Vagina (tissue), 2 donors: ENCODE data around the gene CFAP100. TPM values are rescaled to one million over a fixed set of nuclear protein-coding genes. Genes with fewer than 3 reads are reported as not detected.
A peak's percentile ranks its signal among the peaks of the same experiment; 100 is the strongest.

ENCODE experiments used
- DNase-seq, 2 donors: peaks; one replicate each; pipeline ENCODE4 v3.0.0-alpha.2; 2017; ENCODE audit errors: extremely low spot score in 2 of 2
- H3K27ac ChIP-seq: fragments of 200-600 bp; sonication (generic); one replicate; pipeline ENCODE4 v1.5.1; 2019
- H3K27me3 ChIP-seq: fragments of 200-600 bp; sonication (generic); one replicate; pipeline ENCODE4 v1.5.1; 2019
- H3K36me3 ChIP-seq, 2 donors: fragments of 200-600 bp; sonication (generic); one replicate each; pipeline ENCODE4 v1.5.1; 2017 to 2019
- H3K4me1 ChIP-seq: fragments of 200-600 bp; sonication (generic); one replicate; pipeline ENCODE4 v1.5.1; 2019
- H3K4me3 ChIP-seq, 2 donors: fragments of 200-600 bp; sonication (generic); 1 replicate in 1 of 2; 2 replicates in 1 of 2; pipeline ENCODE4 v1.5.1; 2016 to 2019
- H3K9me3 ChIP-seq: fragments of 200-600 bp; sonication (generic); one replicate; pipeline ENCODE4 v1.5.1; 2019
- CTCF ChIP-seq, 3 experiments: fragments of 450-650 bp in 2 of 3; fragments of 200-600 bp in 1 of 3; sonication (generic) in 1 of 3; IDR thresholded peaks; one replicate each; pipeline ENCODE4 v1.5.1; 2017 to 2019; ENCODE audit warnings: antibody characterized with exemption in 3 of 3, mild to moderate bottlenecking in 2 of 3, moderate library complexity in 2 of 3
- POLR2A ChIP-seq, 2 donors: fragments of 450-650 bp; IDR thresholded peaks; one replicate each; pipeline ENCODE4 v1.6.1; 2017; ENCODE audit warnings: antibody characterized with exemption in 2 of 2, mild to moderate bottlenecking in 2 of 2, moderate library complexity in 2 of 2
- POLR2AphosphoS5 ChIP-seq, 2 donors: sonication (generic); formaldehyde crosslinking; IDR thresholded peaks; one replicate each; pipeline ENCODE4 v1.9.0; 2017; ENCODE audit warnings: antibody characterized with exemption in 2 of 2, mild to moderate bottlenecking in 2 of 2, low read depth in 1 of 2; ENCODE audit not compliant: insufficient read depth in 1 of 2
- intact Hi-C: fragments of 100-400 bp; cut with DNase I; formaldehyde crosslinking; loops from one replicate; pipeline ENCODE4 v1.15.1; 2023
- total RNA-seq: library from RNA; depleted of rRNA; stranded (reverse); fragments of >200 nt; gene quantifications from one replicate; pipeline ENCODE4 v1.2.3, GENCODE V29; 2016

Gene CFAP100
- total RNA-seq, 1 donor from 2014 or later: not detected

DNA sequence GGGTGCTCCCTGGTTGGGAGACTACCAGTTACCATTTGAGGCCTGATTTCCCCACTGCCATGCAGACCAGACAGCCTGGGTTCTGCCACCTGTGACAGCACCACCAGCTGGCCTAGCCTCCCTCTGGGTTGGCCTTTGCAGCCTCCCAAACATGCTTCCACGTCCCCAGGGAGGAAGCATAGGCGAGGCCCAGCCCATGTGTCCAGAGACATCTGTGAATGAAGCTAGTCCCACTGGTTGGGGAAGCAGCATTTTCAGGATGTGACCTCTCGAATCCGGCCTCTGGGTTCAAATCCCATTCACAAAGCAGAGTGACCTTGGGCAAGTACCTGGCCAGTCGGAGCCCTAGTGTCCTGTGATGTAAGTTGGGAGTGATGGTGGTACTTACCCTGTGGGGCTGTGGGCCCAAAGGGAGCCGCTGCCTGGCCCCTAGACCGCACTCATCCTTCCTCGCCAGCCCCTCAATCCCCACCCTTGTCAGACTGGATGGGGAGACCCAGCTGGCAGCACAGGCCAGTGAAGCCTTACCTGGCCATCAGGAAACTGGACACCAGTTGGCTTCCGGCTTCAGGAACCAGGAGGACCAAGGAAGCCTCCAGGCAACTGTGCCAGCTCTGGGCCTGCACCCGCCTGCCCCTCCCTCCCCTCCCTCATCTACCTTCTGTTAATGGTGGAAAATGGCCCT is 43.5 kb upstream of the CFAP100 start:
- no peak for TF ChIP-seq POLR2A (IDR thresholded peaks at IDR 0.05)
- no peak for TF ChIP-seq CTCF (IDR thresholded peaks at IDR 0.05)
- no peak for TF ChIP-seq POLR2AphosphoS5 (IDR thresholded peaks at IDR 0.05; ENCODE audit: insufficient read depth in 1 of 2, low read depth in 1 of 2)
- intact Hi-C loops: loop anchor here (10.0 kb wide), 2 partner anchors 86 to 124 kb away; partner anchors contain the start of gene ZXDC
- H3K36me3 ChIP-seq: peaks cover 0 to 7% of the 10 kb centered on the region in 2 donors

GRCh38 chr3:126351771-126352475 is 42.8 kb upstream of the CFAP100 start:
- no peak overlapping the region for H3K27ac ChIP-seq
- DNase-seq: no peak
- intact Hi-C loops: loop anchor here (10.0 kb wide), 2 partner anchors 87 to 123 kb away; partner anchors contain the start of gene ZXDC
- peaks cover 22% of the 10 kb centered on the region for H3K4me1 ChIP-seq
- no peaks in the 10 kb centered on the region for H3K27me3 ChIP-seq
- H3K4me3 ChIP-seq: no peak overlapping the region
- H3K36me3 ChIP-seq: peaks cover 0 to 7% of the 10 kb centered on the region in 2 donors
- no peaks in the 10 kb centered on the region for H3K9me3 ChIP-seq
- no peak for TF ChIP-seq CTCF (IDR thresholded peaks at IDR 0.05)

More for the DNA sequence above, 43.5 kb upstream of the CFAP100 start:
- no peak for DNase-seq
- Histone ChIP-seq H3K9me3 (no peaks in the 10 kb centered on the region), H3K27ac (no peak overlapping the region), H3K27me3 (no peaks in the 10 kb centered on the region), H3K4me1 (peaks cover 22% of the 10 kb centered on the region), H3K4me3 (no peak overlapping the region)

DNA sequence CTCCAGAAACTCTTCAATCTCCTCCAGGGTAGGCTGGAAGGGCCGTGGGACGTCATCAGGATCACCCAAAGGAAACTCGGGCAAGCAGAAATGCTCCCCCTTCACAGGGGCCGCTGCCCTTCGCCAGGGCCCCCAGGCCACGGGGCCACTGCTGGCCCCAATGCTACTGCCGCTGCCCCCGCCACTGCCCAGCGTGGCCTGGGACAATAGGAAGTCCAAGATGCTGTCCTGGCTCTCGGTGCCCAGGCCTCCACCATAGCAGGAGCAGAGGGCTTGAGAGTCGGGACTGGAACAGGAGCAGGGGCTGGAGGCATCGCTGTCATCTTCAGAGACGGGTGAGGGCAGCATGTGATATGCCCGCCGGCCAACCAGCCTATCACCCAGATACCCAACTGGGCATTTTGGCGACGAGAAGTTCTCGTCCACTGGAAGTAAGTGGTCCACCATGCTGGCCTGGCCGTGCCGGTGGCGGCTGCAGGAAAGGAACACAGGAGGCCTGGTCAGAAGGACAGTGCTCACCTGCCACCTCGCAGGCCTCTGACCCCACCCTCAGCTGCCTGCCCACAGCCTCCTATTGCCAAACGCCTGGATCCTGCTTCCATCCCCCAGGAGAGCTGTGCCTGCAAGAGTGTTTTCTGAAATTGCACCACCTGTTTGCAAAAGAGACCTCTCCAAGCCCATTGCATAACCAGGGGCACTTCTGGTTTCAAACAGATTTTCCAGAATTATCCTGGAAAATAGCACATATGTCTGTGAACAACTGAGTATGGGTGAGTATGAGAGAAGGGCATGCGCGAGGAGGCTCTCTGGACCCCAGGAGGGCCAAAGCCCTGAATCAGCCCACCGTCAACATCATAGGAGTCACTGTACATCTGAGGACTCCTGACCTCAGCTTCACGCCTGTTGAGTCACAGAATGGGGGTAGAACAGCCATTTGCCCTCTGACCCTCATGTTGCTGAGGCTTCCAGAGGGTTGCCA is 41.9 kb upstream of the CFAP100 start:
- no peak overlapping the region for H3K4me3 ChIP-seq
- no peak for DNase-seq
- peaks cover 22% of the 10 kb centered on the region for H3K4me1 ChIP-seq
- H3K27me3 ChIP-seq: no peaks in the 10 kb centered on the region
- H3K9me3 ChIP-seq: no peaks in the 10 kb centered on the region
- H3K36me3 ChIP-seq: peaks cover 0 to 7% of the 10 kb centered on the region in 2 donors
- intact Hi-C loops: loop anchor here (10.0 kb wide), 2 partner anchors 88 to 122 kb away; partner anchors contain the start of gene ZXDC
- no peak overlapping the region for H3K27ac ChIP-seq
- TF ChIP-seq CTCF (IDR thresholded peaks at IDR 0.05) (no peak), POLR2AphosphoS5 (IDR thresholded peaks at IDR 0.05; ENCODE audit: insufficient read depth in 1 of 2, low read depth in 1 of 2) (peak in 1 of 2 donors; percentile 17), POLR2A (IDR thresholded peaks at IDR 0.05) (no peak)

- TF ChIP-seq POLR2AphosphoS5 (IDR thresholded peaks at IDR 0.05; ENCODE audit: insufficient read depth in 1 of 2, low read depth in 1 of 2) (no peak), CTCF (IDR thresholded peaks at IDR 0.05) (no peak), POLR2A (IDR thresholded peaks at IDR 0.05) (no peak)
- no peak overlapping the region for H3K4me3 ChIP-seq
- H3K36me3 ChIP-seq: peaks cover 0 to 7% of the 10 kb centered on the region in 2 donors
- intact Hi-C loops: loop anchor here (10.0 kb wide), 2 partner anchors 89 to 121 kb away; partner anchors contain the start of gene ZXDC
- DNase-seq: no peak
- H3K27ac ChIP-seq: peak overlapping the region; percentile 86
- H3K4me1 ChIP-seq: peaks cover 28% of the 10 kb centered on the region
- H3K9me3 ChIP-seq: no peaks in the 10 kb centered on the region
- H3K27me3 ChIP-seq: no peaks in the 10 kb centered on the region
Observed at GRCh38 chr3:126353694-126354321, 40.9 kb upstream of the CFAP100 start.
